Cerebellar cortex (tissue), 1 donor: ENCODE measurements around the gene CRB3.
"Not testable (repeated sequence)": the region's sequence is repeated elsewhere in the genome, so short reads cannot be mapped to it uniquely, and the experiment has no call there.

Experiments
- DNase-seq: peaks from one replicate; pipeline ENCODE4 v3.0.0-alpha.2; 2015; ENCODE audit warnings: low spot score

CRB3 gene

GRCh38 chr19:6491802-6492592 is 27.9 kb downstream of the CRB3 start:
- no peak for DNase-seq

GRCh38 chr19:6494438-6495036 is 30.5 kb downstream of the CRB3 start:
- DNase-seq: no peak

- no peak for DNase-seq
Observed at GRCh38 chr19:6495947-6496346, 31.9 kb downstream of the CRB3 start.

- no peak for DNase-seq
Observed at GRCh38 chr19:6498294-6499036, 34.4 kb downstream of the CRB3 start.

- DNase-seq: peak; percentile 88
Observed at GRCh38 chr19:6499052-6499790, 35.1 kb downstream of the CRB3 start.

- peak; percentile 90 for DNase-seq
Observed at GRCh38 chr19:6500837-6501739, 37.0 kb downstream of the CRB3 start.

GRCh38 chr19:6501740-6502648 is 37.9 kb downstream of the CRB3 start, which contains the start of gene TUBB4A:
TUBB4A (minus strand) TSS chr19:6502309; CDS start chr19:6502212, 97 bp downstream.
- peak; percentile 81 for DNase-seq

GRCh38 chr19:6503407-6504201 is 39.5 kb downstream of the CRB3 start:
- DNase-seq: no peak

- not testable (repeated sequence) for DNase-seq
Observed at GRCh38 chr19:6508028-6508771, 44.1 kb downstream of the CRB3 start.

- DNase-seq: peak; percentile 80
Observed at GRCh38 chr19:6509118-6509971, 45.3 kb downstream of the CRB3 start.

- no peak for DNase-seq
Observed at GRCh38 chr19:6510618-6511017, 46.5 kb downstream of the CRB3 start.

GRCh38 chr19:6514089-6514488 is 50.0 kb downstream of the CRB3 start:
- DNase-seq: no peak

GRCh38 chr19:6514926-6515544 is 51.0 kb downstream of the CRB3 start:
- no peak for DNase-seq

GRCh38 chr19:6516018-6516658 is 52.1 kb downstream of the CRB3 start:
- peak; percentile 97 for DNase-seq
